ENCODE data around the gene DHTKD1.

Gene DHTKD1, protein sequence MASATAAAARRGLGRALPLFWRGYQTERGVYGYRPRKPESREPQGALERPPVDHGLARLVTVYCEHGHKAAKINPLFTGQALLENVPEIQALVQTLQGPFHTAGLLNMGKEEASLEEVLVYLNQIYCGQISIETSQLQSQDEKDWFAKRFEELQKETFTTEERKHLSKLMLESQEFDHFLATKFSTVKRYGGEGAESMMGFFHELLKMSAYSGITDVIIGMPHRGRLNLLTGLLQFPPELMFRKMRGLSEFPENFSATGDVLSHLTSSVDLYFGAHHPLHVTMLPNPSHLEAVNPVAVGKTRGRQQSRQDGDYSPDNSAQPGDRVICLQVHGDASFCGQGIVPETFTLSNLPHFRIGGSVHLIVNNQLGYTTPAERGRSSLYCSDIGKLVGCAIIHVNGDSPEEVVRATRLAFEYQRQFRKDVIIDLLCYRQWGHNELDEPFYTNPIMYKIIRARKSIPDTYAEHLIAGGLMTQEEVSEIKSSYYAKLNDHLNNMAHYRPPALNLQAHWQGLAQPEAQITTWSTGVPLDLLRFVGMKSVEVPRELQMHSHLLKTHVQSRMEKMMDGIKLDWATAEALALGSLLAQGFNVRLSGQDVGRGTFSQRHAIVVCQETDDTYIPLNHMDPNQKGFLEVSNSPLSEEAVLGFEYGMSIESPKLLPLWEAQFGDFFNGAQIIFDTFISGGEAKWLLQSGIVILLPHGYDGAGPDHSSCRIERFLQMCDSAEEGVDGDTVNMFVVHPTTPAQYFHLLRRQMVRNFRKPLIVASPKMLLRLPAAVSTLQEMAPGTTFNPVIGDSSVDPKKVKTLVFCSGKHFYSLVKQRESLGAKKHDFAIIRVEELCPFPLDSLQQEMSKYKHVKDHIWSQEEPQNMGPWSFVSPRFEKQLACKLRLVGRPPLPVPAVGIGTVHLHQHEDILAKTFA

GRCh38 chr10:12068449-12069269 is at the start of gene DHTKD1:
Gene DHTKD1, plus strand, starts transcription at chr10:12068954. Its CDS starts 80 bp downstream, at chr10:12069034.
- no peak for FAIRE-seq

GRCh38 chr10:12019283-12019971 is 49.3 kb upstream of the DHTKD1 start:
- no peak for FAIRE-seq

- FAIRE-seq, result no peak
Observed at GRCh38 chr10:12020574-12020973, 48.2 kb upstream of the DHTKD1 start.

DNA sequence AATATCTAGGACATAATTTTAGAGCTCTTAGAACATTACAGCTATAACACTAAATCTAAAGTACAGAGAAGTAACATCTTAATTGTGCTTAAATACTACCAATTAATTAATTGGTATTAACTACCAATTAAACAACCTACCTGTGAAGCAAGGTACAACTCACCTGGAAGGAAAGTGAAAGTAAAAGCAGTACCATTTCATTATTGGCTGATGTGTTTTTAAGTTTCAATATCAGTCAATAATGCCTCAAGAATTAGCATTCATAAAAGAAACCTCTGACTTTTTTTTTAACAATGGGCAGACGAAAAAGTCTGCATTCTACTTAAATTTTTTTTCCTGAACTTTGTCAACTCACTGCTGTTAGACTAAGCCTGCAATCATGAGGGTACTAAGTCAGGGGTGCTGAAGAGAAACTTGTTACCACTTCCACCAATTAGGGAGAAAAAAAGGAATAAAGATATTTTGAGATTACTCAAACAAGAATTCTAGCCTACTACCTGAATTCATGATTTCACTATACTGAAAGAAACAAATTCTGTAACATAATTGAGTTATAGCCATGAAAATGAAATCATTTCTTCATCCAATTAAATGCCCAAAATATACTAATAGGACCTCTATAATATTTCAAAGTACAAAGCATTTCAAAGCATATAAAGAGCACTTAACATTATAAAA is 46.0 kb upstream of the DHTKD1 start:
- no peak for FAIRE-seq

DNA sequence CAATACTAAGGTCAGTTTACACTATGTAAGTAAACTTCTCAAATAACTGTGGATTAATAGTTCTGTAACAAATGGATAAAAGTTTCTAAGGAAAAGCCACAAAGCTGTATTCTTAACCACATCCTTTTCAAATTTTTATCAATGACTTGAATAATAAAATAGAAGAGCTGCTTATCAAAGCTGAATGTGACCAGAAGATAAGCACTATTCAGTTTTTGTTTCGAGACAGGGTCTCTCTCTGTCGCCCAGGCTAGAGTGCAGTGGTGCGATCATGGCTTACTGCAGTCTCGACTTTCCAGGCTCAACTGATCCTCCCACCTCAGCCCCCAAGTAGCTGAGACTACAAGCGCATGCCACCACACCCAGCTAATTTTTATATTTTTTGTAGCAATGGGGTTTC is 43.2 kb upstream of the DHTKD1 start:
- FAIRE-seq, result no peak

DNA sequence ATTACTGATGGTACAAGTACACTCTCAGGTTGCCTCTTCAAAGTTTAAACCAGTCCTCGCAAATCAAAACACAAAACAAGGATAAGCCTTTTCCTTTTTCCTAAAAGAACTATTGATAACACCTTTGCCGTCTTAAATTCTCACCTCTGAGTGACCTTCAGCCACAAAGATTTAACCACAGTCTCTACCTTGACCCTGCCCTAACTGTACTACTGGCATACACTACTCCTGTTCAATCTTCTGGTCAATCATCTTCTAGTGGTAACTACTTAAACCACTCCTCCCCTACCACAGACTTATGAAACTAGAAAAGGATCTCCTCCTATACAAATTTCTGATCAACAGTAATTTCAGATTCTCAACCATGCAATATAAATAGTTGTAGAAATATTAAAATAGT is 41.2 kb upstream of the DHTKD1 start:
- no peak for FAIRE-seq

DNA sequence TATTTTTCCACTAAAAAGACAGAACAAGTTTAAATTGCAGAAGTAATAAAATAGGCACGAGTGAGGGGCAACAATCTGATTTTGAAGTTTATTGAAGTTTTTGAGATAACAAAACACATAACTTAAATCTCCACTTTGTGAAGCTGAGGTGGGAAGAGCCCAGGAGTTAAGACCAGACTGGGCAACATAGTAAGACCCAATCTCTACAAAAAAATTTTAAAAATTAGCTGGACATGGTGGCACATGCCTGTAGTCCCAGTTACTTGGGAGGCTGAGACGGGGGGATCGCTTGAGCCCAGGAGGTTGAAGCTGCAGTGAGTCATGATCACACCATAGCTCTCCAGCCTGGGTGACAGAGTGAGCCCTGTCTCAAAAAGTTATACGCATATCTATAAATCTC is 37.4 kb upstream of the DHTKD1 start:
- FAIRE-seq, result no peak

DNA sequence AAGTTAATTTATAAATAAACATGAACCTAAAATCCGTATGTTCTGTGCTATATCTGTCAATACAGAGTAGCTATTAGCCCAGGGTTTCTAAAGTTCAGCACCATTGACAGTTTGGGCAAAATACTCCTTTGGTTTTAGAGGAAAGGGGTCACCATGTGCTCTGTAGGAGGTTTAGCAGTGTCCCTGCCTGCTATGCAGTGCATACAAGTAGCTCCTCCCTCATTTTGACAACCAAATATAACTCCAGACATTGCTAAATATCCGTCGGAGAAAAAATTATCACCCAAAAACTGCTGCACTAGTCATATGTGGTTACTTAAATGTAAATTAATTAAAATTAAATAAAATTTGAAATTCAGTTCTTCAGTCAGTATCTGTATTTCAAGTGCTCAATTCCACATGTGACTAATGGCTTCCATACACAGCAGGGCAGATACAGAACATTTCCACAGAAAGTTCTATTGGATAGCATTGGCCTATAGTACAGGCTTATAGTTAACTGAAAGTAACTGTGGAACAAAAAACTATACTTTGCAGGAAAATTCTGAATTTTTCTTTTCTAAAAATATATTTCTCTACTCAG is 32.6 kb upstream of the DHTKD1 start:
- no peak for FAIRE-seq

DNA sequence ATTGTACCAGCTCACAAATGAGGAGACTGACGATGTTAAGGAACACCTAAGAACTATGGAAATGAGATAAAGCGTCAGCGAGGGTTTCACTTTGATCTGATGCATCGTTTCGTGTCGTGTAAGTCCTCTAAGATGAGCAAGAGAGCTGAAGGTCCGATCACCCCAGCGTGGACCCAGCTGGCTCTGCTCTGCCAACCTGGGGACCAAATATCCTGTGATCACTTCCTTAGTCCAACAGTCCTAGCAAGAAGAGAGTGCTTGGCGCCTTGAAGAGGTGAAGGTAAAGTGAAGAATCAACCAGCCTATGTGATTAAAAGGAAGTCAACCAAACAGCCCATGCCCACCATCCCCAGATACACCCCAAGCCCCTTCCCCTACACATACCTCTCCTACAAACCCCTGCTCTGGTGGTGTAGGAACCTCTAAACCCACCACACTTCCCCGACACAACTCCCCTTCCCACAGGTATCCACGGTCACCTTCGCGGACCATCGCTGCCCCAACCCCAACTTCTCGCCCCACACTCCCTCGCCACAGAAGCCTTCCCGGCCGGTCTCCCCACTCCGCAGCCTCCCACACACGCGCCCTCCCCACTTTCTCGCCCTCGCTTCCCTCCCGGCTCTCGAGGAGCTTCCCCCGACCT is 26.9 kb upstream of the DHTKD1 start:
- FAIRE-seq, result no peak

GRCh38 chr10:12042409-12042796 is 26.4 kb upstream of the DHTKD1 start:
- FAIRE-seq, result no peak

- no peak for FAIRE-seq
Observed at GRCh38 chr10:12042797-12043651, 25.7 kb upstream of the DHTKD1 start, which contains the start of gene UPF2. Gene UPF2, minus strand, starts transcription at chr10:12042809. Its CDS starts 7,386 bp downstream, at chr10:12035423.

DNA sequence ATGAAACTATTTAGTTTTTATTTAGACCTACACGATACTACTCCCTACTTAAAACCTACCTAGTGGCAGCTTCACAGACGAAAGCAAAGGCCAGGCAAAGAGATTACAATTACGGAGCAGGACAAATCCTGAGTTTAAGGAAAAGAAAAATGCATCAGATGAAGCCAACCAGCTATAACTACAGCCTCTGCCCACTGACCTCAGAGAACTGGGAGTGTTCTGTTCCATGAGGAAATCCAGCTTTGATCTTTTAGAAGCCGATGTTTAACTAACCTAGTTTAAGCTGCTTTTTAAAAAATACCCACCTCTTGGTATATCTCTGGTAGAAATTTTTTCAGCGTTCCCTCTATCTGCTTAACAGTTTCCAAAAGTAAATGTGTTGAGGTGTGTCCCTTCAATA is 23.2 kb upstream of the DHTKD1 start:
- no peak for FAIRE-seq

DNA sequence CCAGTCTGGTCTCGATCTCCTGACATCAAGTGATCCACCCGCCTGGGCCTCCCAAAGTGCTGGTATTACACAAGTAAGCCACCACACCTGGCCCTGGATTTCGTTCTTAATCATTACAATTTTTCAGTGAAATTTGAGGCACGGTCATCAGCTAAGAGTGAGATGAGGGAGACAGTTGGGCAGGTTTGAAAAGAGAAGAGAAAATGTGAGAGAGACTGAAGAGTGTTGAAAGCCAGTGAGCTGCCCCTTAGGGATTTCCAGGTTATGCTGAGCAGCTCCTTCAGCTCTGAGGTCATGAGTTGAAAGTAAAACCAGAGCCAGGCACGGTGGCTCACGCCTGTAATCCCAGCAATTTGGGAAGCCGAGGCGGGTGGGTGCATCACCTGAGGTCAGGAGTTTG is 20.2 kb upstream of the DHTKD1 start:
- FAIRE-seq, result no peak

- FAIRE-seq, result no peak
Observed at GRCh38 chr10:12050528-12050927, 18.2 kb upstream of the DHTKD1 start.

DNA sequence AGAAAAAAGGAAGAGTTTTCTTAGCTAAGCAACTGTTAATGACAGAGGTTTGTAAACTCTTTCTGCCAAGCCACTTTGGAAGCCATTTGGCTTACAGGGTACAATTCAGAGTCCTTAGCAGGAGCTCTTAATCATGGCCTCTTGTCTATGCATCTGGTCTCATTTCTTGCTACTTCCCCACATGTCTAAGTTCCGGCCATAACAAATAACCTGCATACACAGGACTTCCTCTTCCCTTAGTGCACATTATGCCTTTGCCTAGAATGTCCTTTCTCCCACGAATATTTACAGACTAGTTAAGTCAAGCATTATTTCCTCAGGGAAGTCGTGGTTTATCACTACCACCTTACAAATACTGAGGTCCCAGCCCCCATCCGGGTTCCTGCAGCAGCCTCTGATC is 17.5 kb upstream of the DHTKD1 start:
- no peak for FAIRE-seq

- FAIRE-seq, result no peak
Observed at GRCh38 chr10:12055732-12056131, 13.0 kb upstream of the DHTKD1 start.

GRCh38 chr10:12056748-12057147 is 12.0 kb upstream of the DHTKD1 start:
- FAIRE-seq, result no peak

GRCh38 chr10:12061124-12061523 is 7.6 kb upstream of the DHTKD1 start:
- no peak for FAIRE-seq

GRCh38 chr10:12062754-12063482 is 5.8 kb upstream of the DHTKD1 start:
- no peak for FAIRE-seq
